Liver (tissue), 3 donors: ENCODE results near the gene PEAK1.

Source experiments
- EGR1 ChIP-seq, 2 donors: IDR thresholded peaks; 2 replicates each; pipeline ENCODE4 v1.6.1; 2016 to 2018; ENCODE audit warnings: antibody characterized with exemption in 2 of 2, low read depth in 2 of 2
- GABPA ChIP-seq, 2 donors: IDR thresholded peaks in 1 of 2; conservative IDR thresholded peaks in 1 of 2; 2 replicates each; pipeline ENCODE4 v1.6.1; 2016; ENCODE audit warnings: antibody characterized with exemption in 2 of 2, mild to moderate bottlenecking in 1 of 2, moderate library complexity in 1 of 2
- HNF4A ChIP-seq, 2 donors: conservative IDR thresholded peaks; 2 replicates each; pipeline ENCODE4 v1.6.1; 2016; ENCODE audit warnings: antibody characterized with exemption in 2 of 2, mild to moderate bottlenecking in 2 of 2
- JUND ChIP-seq, 2 donors: IDR thresholded peaks; 2 replicates each; pipeline ENCODE4 v1.6.1; 2016; ENCODE audit warnings: antibody characterized with exemption in 2 of 2
- NR2F2 ChIP-seq: IDR thresholded peaks from 2 replicates; pipeline ENCODE4 v1.6.1; 2016; ENCODE audit warnings: antibody characterized with exemption
- REST ChIP-seq: IDR thresholded peaks from 2 replicates; pipeline ENCODE4 v1.6.1; 2016; ENCODE audit warnings: antibody characterized with exemption, mild to moderate bottlenecking
- SP1 ChIP-seq: IDR thresholded peaks from 2 replicates; pipeline ENCODE4 v1.6.1; 2018; ENCODE audit warnings: antibody characterized with exemption, mild to moderate bottlenecking
- TAF1 ChIP-seq: conservative IDR thresholded peaks from 2 replicates; pipeline ENCODE4 v1.6.1; 2016; ENCODE audit warnings: antibody characterized with exemption, mild to moderate bottlenecking
- YY1 ChIP-seq: IDR thresholded peaks from 2 replicates; pipeline ENCODE4 v1.6.1; 2016; ENCODE audit warnings: antibody characterized with exemption, mild to moderate bottlenecking
- ZBTB33 ChIP-seq: IDR thresholded peaks from 2 replicates; pipeline ENCODE4 v1.6.1; 2016; ENCODE audit warnings: antibody characterized with exemption
- TF ChIP-seq, protein P1 (sequence below): fragments of 150-350 bp; IDR thresholded peaks from 2 replicates; pipeline ENCODE4 v1.5.1; 2017; ENCODE audit warnings: improper control_type of control experiment, low read depth, low read length; ENCODE audit not compliant: missing input control
- donor health status: healthy.
- donor health status: healthy.

DNA sequence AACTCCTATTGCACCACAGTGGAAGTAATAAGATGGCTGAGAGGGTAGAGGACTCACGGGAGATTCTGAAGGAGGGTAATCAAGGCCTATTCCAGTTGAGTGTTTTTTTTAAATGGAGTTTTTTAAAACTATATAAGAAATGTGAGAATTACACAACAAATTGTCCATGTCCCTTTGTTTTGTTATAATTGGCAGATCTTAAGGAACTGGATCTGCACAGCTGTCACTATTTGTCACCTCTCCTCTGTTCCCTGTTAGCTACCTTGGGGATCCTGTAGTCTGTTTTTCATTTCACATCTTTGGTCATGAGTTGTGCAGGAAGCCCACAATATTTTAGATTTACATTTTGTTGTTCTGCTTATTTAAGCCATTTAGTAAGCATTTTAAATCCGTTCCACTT is 271.7 kb downstream of the PEAK1 start:
- TF ChIP-seq, protein P1, sequence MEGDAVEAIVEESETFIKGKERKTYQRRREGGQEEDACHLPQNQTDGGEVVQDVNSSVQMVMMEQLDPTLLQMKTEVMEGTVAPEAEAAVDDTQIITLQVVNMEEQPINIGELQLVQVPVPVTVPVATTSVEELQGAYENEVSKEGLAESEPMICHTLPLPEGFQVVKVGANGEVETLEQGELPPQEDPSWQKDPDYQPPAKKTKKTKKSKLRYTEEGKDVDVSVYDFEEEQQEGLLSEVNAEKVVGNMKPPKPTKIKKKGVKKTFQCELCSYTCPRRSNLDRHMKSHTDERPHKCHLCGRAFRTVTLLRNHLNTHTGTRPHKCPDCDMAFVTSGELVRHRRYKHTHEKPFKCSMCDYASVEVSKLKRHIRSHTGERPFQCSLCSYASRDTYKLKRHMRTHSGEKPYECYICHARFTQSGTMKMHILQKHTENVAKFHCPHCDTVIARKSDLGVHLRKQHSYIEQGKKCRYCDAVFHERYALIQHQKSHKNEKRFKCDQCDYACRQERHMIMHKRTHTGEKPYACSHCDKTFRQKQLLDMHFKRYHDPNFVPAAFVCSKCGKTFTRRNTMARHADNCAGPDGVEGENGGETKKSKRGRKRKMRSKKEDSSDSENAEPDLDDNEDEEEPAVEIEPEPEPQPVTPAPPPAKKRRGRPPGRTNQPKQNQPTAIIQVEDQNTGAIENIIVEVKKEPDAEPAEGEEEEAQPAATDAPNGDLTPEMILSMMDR: no peak
- TF ChIP-seq SP1 (no peak), YY1 (no peak), GABPA (IDR thresholded peaks at IDR 0.05 in 1 of 2, conservative IDR thresholded peaks at IDR 0.05 in 1 of 2) (no peak), REST (no peak), TAF1 (no peak), JUND (IDR thresholded peaks at IDR 0.05) (no peak), HNF4A (conservative IDR thresholded peaks at IDR 0.05) (no peak), ZBTB33 (no peak), EGR1 (IDR thresholded peaks at IDR 0.05; ENCODE audit: low read depth in 2 of 2) (no peak), NR2F2 (no peak)
